ENCODE data around the gene GTF2F1.
A peak's percentile ranks its signal among the peaks of the same experiment; 100 is the strongest.
"Not testable (repeated sequence)": the region's sequence is repeated elsewhere in the genome, so short reads cannot be mapped to it uniquely, and the experiment has no call there.

The GTF2F1 gene, protein sequence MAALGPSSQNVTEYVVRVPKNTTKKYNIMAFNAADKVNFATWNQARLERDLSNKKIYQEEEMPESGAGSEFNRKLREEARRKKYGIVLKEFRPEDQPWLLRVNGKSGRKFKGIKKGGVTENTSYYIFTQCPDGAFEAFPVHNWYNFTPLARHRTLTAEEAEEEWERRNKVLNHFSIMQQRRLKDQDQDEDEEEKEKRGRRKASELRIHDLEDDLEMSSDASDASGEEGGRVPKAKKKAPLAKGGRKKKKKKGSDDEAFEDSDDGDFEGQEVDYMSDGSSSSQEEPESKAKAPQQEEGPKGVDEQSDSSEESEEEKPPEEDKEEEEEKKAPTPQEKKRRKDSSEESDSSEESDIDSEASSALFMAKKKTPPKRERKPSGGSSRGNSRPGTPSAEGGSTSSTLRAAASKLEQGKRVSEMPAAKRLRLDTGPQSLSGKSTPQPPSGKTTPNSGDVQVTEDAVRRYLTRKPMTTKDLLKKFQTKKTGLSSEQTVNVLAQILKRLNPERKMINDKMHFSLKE

DNA sequence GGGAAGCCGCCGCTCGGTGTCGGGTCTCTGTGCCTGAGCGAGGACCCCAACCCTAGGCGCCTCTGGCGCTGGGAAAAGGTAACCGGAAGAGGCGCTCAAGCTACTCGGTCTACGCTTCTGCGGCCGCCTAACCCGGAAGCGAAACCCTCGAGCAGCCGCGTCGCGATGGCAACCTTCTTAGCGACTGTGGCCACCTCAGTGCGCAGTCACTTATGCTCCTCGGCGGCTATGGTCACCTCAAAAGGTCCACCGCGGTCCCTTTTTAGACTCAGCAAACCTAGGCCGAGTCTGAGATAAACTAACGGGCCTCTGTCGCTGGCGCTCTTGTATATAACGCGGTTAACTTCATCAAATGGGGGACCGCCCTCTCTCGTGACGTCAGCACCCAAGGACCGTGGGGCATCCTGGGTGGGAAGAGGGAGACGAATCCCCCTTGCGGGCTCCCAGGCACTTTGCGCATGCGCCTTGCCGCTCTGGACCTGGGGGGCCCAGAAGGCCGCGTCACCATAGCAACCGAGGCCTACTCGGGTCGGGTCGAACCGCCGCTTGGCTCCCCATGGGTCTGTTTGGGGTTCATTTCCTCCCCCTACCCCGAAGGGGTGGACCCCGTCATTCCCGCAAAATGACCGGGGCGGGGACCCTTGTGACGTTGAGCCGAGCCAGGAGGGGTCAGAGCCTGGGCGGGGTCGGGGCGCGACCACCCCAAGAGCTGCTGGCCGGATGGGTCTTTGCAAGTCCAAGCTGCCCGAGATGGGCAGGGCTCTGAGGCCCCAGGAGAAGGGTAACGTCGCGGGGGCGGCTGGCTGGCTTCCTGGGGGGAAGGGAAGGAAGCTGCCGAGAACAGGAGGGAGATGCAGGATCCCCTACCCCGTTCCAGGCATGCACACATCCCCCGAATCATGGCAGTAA is at the start of gene GTF2F1:
Gene GTF2F1 (minus strand): TSS at position 91 of the 909 bp plus-strand sequence. CDS start 169 bp downstream, outside the sequence.
- peak; percentile 97 for DNase-seq (ENCODE audit: low spot score)

DNA sequence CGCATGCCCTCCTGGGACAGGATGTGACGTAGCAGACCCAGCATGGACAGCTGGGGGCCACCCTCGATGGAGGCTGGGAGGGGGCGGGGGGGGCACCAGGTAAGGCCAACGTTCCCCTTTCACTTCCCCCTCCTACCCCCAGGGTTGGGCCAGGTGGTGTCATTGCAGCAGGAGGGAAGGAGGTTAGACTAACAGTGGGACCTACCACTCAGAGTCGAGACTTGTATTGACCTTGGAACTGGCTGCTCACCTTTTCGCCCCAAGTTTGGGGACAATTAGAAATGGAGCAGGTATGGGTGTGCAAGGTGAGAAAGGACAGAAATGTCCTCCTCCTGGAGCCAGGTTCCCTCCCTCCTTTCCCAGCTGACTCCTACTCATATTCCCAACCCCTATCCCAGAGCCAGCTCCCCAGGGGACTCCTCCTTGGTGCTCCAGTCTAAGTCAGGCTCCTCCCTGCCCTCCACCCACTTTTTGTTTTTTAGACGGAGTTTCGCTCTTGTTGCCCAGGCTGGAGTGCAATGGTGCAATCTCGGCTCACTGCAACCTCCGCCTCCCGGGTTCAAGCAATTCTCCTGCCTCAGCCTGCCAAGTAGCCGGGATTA is 49.2 kb upstream of the GTF2F1 start:
- no peak for DNase-seq (ENCODE audit: low spot score)

DNA sequence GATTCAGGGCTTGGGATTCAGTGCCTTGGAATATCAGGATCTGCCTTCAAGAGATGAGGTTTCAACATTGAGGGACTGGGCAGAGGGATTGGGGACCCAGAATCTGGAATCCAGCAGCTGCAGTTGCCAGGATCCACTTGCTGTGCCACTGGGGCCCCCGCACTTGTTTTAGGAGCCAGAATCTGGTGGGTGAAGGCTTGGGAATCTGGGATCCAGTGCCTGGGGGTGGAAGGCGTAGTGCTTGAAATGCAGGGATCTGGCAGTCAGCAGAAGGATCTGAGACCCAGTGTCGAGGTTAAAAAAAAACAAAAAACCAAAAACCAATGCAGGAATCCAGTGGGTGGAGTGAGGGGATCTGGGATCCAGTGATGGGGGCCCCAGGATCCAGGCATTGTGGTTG is 47.9 kb upstream of the GTF2F1 start:
- no peak for DNase-seq (ENCODE audit: low spot score)

DNA sequence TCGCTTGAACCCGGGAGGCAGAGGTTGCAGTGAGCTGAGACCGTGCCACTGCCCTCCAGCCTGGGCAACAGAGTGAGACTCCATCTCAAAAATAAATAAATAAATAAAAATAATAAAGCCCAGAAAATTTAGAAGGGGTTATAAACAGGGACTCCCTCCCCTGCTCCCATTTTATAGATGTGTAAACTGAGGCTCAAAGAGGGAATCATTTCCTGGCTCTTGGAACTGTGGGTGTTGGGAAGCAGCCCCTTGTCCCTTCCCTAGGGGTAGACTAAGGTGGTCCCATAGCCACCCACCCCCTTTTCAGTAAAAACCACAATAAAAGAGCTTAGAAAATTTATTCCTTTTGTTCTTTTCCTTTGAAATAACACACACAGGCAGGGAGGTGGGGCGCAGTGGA is 46.8 kb upstream of the GTF2F1 start:
- no peak for DNase-seq (ENCODE audit: low spot score)

DNA sequence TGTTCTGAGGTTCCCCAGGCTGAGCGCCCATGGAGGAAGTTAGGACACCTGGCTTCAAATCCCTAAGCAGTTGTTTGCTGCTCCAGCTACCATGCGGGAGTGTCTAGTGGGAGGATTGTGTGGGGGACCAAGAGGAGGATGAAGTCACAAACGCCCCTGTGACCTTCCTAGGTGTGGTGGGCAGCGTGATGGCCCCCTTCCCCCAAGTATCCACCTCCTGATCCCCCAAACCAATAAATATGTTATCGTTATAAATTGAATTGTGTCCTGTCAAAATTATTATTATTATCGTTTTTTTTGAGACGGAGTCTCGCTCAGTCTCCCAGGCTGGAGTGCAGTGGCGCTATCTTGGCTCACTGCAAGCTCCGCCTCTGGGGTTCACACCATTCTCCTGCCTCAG is 40.7 kb upstream of the GTF2F1 start, which contains the start of gene SLC25A41:
Gene SLC25A41 (minus strand): TSS at position 101 of the 400 bp plus-strand sequence. CDS start 70 bp downstream, at position 31.
- no peak for DNase-seq (ENCODE audit: low spot score)

DNA sequence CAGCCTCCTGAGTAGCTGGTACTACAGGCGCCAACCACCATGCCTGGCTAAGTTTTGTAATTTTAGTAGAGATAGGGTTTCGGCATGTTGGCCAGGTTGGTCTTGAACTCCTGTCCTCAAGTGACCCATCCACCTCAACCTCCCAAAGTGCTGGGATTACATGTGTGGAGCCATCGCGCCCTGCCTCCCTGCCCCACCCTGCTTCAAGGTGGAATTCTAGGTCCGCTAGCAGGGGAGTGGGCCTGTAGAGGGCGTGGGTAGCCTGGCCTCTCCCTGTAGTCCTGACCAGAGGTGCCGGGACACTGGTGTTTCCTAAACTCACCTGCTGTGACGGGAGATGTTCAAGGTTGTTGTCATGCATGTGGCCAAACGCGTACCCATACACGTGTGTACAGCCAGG is 40.2 kb upstream of the GTF2F1 start:
- DNase-seq (ENCODE audit: low spot score): no peak

DNA sequence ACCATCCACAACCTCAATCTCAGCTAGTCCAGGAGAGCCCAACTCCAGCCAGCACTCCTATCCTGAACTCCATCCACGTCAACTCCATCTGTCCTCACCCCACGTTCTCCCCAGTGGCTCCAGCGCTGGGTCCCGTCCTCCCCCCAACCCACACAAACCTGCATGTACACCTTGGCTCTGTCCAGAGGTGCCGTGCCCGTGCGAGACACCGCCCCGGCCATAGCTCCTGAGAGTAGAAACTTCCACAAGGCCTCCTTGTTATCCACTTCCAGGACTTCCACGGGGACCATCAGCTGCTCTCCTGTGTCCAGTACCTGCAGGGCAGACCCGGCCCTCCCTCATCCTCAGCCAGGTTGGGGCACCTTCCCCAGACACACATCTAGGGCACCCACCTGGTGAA is 38.9 kb upstream of the GTF2F1 start:
- DNase-seq (ENCODE audit: low spot score): no peak

DNA sequence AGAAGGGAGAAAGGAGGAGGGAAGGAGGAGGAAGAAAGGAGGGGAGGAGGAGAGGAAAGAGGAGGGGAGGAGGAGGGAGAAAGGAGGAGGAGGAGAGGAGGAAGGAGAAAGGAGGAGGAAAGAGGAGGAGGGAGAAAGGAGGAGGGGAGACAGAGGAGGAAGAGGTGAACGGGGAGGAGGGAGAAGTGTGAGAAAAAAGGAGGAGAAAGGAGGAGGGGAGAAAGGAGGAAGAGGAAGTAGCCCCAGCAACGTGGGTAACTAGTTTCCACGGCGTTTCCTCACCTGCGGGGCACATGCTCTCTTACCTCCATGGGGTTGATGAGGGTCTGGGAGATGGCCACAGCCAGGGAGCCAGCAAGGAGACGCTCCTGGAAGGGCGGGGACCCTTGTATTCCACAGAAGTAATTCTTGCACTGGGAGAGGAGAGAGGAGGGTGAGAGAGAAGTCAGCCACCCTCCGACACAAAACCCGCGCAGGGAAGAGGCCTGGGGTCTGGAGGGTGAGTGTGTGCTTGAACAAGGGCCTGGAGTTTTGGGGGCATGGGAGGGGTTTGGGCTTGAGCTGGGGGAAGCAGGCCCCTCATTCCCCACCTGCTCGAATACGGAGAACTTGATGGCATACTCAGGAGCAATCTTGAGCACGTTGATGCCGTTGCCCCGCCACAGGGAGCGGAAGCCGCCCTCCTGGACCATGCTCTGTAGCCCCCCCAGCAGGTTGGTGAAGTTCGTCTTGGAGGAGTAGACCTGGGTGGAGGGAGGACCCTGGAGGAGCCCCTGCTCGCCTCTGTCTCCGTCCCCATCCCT is 36.7 kb upstream of the GTF2F1 start:
- DNase-seq (ENCODE audit: low spot score): no peak

DNA sequence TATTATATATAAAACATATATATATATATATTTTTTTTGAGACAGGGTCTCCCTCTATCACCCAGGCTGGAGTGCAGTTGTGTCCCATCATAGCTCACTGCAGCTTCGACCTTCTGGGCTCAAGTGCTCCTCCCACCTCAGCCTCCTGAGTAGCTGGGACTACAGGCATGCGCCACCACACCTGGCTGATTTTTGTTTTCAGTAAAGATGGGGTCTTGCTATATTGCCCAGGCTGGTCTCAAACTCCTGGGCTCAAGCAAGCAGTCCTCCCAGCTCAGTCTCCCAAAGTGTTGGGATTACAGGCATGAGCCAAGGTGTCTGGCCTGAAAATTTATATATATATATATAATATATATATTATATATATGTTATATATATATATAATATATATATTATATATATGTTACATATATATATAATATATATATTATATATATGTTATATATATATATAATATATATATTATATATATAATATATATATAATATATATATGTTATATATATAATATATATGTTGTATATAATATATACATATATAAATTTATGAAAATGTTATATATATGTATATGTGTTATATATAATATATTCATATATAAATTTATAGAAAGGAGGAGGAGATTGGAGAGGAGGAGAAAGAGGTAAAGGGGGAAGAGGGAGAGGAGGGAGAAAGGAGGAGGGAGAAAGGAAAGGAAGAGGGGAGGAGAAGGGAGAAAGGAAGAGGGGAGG is 35.9 kb upstream of the GTF2F1 start:
- DNase-seq (ENCODE audit: low spot score): not testable (repeated sequence)

DNA sequence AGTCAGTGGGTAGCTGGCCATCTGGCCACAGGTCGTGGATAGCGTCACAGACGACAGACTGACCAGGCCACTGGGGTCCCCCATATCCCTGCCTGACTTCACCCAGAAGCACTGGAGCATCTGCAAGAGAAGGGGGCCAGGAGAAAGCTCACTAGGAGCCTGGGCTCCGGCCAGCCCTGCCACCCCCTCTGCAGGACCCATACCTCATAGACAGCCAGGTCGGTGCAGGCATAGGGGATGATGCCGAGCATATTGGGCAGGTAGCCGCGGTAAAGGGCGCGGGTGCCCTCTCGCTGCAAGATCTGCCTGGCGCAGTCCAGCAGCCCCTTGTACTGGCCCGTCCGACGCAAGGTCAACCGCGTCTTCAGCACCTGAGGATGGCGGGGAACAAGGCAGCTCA is 34.2 kb upstream of the GTF2F1 start:
- DNase-seq (ENCODE audit: low spot score): no peak

DNA sequence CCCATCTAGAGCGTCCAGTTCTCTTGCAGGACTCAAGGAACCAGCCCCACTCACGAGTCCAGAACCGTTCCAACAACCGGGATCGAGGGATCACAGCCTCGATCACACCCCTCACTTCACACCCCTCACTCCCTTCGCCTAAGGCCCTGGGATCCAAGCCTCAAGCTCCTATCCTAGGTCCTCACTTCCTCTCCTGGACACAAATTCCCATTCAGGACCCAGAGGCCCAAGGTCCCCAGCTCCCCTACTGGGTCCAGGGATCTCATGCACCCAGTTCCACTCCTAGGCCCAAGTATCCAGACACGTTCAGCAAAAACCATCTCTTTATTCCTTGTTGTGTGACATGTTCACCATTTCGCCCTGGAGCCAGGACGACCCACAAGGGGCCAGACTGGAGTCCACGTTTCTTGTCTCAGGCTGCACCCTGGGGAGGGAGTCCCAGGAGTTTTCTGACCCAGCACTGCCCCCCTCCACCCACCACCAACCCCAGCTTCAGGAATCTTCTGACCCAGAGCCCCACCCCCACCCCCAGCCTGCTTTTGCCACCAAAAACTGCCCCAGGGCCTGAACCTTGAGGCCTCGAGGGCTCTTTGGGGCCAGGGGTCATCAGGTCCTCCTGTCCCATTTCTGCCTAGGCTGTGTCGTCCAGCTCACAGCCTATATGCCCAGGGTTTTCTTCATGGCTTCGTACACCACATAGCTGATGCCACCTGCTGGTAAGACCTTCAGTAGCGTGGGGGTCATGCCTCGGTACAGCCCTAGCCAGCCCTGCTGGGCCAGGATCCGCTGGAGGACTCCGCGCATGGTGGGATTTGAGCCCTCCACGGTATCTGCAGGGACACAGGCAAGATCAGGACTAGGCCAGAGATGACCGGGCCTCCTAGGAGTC is 33.0 kb upstream of the GTF2F1 start:
- DNase-seq (ENCODE audit: low spot score): no peak

DNA sequence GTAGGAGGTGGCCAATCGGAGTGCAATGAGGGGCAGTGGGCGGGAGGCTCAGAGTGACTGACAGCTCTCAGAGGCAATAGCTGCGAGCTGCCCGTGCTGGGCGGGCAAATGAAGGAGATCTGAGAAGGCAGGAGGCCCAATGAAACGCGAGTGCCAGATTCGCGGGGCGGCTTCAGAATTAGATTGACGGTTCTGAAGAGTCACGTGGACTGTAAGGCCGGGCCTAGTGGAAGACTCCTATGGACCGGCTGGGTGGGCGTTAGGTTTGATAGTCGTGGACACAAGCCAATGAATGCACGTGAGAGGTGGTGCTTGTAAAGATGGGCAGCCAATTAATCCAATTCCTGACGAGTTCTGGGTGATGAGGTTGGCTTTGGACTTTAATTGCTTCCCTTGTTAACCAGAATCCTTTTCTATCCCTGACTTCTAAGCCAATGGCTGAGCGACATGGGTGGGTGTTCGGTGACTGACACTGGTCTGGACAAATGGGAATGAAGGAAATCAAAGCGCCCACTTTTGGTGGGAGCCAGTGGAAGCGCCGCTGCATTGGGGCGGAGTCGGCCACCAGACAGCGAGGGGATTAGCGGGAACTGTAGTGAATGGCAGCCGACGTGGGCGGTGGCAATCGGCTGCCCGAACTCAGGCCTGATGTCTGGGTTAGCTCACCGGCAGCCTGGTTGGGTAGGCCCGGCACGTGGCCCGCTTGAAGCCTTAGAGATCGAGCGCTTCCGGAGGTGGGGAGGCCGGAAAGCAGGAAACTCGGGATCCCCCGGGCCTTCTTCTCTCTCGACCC is 32.2 kb upstream of the GTF2F1 start:
- peak; percentile 99 for DNase-seq (ENCODE audit: low spot score)

DNA sequence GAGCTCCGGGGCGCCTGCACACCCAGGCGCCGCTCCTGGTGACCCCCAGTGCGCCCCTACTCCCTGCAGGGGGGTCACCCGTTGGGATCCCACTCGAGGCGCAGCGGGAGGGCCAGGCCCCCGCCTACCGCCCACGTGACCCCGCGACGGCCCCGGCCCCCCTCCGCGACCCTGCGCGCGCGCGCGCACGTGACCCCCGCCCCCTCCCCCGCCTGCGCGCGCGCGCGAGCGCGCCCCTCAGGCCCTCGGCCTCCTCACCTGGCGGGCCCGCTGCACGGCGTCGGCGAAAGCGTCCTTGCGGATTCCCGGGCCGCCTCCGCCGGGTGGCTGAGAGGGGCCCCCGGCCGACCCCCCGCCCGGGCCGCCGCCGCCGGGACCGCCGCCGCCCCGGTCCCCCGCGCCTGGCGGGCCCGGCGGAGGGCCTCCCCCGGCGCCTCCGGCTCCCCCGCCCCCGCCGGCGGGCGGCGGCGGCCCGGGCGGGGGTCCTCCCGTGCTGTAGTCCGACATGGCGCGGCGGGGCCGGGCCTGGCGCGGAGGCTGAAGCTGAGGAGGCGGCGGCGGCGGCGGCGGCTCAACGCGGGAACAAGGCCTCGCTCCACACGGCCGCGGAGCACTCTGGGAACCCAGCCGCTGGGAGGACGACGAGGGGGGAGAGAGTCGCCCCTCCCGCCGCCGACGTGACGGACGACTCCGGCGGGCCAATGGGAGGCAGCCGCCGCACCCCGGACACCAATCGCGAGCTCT is 31.4 kb upstream of the GTF2F1 start, which contains the start of gene KHSRP:
Gene KHSRP (minus strand): TSS at position 617 of the 744 bp plus-strand sequence. CDS start 110 bp downstream, at position 507.
- DNase-seq (ENCODE audit: low spot score): no peak

DNA sequence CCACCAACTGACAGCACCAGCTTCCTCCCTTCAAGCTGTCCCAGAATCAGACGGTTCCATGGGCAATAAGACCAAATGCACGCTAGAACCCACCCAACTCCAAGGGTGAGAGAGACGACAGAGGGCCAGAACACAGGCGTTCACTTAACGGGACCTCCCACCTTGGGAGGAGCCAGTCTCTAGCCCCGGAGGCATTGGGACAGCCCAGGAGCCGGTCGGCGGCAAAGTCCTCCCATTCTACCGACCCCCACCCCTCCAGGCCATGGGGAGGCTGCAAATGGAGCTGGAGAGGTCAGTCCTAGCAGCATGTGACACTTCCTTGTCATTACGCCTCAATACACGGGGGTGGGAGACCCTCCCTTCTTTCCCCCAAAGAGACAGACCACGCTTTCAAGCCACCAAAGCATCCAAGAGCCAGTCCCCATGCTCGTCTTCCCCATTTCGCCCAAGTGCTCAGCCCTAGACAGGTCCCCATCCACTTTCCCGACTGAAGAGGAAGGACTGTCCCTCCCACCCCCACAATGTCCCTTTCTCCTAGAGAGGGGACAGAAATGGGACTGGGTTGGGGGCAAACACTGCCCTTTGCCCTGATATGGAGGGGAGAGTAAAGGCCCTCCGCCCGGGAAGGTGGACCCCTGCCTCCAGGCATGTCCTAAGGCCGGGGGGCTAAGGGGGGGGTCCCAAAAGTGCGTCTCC is 30.7 kb upstream of the GTF2F1 start:
- peak; percentile 79 for DNase-seq (ENCODE audit: low spot score)

DNA sequence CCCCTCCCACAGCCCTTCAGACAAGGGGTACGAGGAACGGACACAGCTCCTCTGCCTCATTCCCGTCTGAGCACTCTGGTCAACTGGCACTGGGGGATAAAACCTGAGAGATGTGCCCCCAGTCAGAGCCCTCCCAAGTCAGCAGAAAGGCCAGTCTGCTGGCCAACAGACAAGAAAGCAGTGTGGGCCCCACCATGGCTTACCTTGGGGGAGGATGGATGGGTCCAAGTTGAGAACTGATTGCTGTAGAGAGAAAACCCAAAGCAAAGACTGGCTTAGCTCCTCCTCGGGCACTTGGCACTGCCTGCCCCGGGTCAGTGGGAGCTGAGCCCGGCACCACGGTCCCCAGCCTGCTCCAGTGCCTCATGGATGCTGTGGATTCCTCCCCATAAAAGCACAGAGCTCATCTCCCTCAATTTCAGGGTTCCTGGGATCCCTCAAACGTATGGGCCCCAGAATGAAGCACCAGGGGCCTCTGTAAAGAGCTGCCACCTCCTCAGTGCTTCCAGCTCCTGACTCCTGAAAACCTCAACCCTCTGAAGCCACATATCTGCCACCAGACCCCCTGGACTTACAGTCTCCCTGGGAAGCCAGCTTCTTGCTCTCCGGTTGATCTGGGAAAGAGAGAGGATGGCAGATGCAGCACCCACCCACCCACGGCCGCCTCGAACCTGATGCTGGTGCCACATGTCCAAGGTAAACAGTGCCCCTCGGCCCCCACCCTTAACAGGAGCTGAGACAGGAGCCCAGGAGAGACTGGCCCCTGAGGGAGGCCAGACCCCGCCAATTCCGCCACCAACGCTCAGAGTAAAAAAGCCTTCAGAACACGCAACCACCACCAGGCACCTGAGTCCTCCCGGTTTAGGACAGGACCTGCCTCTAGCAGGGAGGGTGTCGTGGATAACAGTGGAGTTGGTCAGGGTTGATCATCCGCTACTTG is 28.4 kb upstream of the GTF2F1 start:
- DNase-seq (ENCODE audit: low spot score): peak; percentile 23

DNA sequence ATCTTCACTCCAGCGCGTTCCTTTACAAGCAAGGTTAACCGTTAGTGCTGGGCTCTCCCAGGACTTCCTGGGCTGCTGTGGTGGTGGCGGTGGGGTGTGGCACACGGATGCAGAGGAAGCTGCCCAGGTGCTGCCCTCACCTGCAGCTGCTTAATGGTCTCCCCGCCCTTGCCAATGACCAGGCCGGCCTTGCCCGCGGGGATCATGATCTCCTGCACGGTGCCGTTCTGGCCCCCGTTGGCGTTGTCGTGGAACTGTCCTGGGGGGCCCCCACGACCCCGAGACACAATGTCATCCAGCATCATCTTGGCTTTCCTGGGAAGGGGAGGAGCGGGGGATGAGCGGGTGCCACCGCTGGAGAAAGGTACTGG is 25.6 kb upstream of the GTF2F1 start:
- DNase-seq (ENCODE audit: low spot score): no peak
